ENCODE results near the gene VSIG10L2. TPM values are rescaled to one million over a fixed set of nuclear protein-coding genes. Genes with fewer than 3 reads are reported as not detected.

Gene VSIG10L2
- total RNA-seq, 1 experiment from 2014 or later, result not detected

DNA sequence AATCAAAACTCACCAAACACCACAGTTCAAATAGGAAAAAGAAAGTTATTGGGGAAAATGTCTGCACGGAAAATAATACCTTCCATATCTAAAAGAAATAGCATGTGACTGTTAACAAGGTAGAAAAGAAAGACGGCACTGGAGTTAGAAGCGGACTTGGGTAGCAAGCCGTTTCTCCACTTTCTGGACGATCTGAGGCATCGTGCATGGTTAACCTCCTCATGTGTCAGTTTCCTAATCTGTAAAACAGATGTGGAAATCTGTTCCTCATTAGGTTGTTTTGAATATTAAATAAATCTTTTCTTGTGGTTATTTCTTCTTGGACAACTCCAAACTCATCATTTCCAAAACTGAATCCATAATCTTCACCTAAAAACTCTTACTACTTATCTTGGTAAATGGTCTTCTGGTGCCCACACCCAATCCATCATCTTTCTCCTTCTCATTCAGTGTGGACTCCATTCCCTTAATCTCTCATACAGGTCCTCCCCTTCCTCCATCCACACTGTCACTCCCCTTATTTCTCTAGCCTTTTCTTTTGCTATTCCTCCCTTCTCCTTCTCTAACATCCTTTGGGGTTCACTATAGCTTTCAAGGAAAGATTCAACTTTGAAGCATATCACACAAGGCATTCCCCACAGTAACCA lies 53.5 kb downstream of the VSIG10L2 start:
- H3K4me1 ChIP-seq (ENCODE audit: insufficient read depth, low read length), result no peaks in the 10 kb centered on the region
- H2BK20ac ChIP-seq (ENCODE audit: low read depth, low read length, poor library complexity, severe bottlenecking), result no peak overlapping the region
- H3K27ac ChIP-seq (ENCODE audit: insufficient read length, low read depth, low read length), result no peak overlapping the region
- no peaks in the 10 kb centered on the region for H3K79me1 ChIP-seq (ENCODE audit: insufficient read depth, low read depth, low read length, poor library complexity, severe bottlenecking)
- no peak overlapping the region for H3K14ac ChIP-seq (ENCODE audit: insufficient read depth, low read length)
- no CpG with 5 or more reads among the region's 6 CpGs for WGBS (ENCODE audit: extremely low coverage, insufficient read length, low lambda C conversion rate)
- H2BK5ac ChIP-seq (ENCODE audit: insufficient read length, low read length), result no peak overlapping the region
- no peak overlapping the region for H2AFZ ChIP-seq (ENCODE audit: low read length)
- H3K56ac ChIP-seq (ENCODE audit: insufficient read length, low read depth, low read length), result no peak overlapping the region
- no peaks in the 10 kb centered on the region for H4K20me1 ChIP-seq (ENCODE audit: control insufficient read depth, insufficient read depth, insufficient read length)
- H2BK15ac ChIP-seq (ENCODE audit: low read depth, low read length), result no peak overlapping the region
- no peaks in the 10 kb centered on the region for H3K79me2 ChIP-seq (ENCODE audit: insufficient read depth, low read length)
- H2BK120ac ChIP-seq (ENCODE audit: low read depth, low read length, poor library complexity, severe bottlenecking), result no peak overlapping the region
- no peak overlapping the region for H2AK5ac ChIP-seq (ENCODE audit: insufficient read length, low read length)
- Mint-ChIP-seq H3K27ac (no peak overlapping the region), H3K4me3 (no peak overlapping the region), H3K27me3 (ENCODE audit: low read depth) (no peaks in the 10 kb centered on the region), H3K4me1 (no peaks in the 10 kb centered on the region), H3K9me3 (no peaks in the 10 kb centered on the region), H3K36me3 (ENCODE audit: insufficient read depth in 1 of 3, low read depth in 3 of 3) (peaks cover 20 to 24% (median 23%) of the 10 kb centered on the region in 3 experiments; a peak in 6 of 7 replicates)
- H3T11ph ChIP-seq (ENCODE audit: low read length), result no peak overlapping the region
- H3K23ac ChIP-seq (ENCODE audit: insufficient read length, low read depth, low read length), result no peak overlapping the region
- H4K91ac ChIP-seq (ENCODE audit: insufficient read length, low read depth, low read length), result no peak overlapping the region
- no peak overlapping the region for H4K5ac ChIP-seq (ENCODE audit: insufficient read length, low read depth, low read length)
- no peak overlapping the region for H3K4ac ChIP-seq (ENCODE audit: low read depth, low read length)
- H3K23me2 ChIP-seq (ENCODE audit: insufficient read length, low read depth, low read length, poor library complexity, severe bottlenecking), result no peaks in the 10 kb centered on the region
- no peak overlapping the region for H3K18ac ChIP-seq (ENCODE audit: insufficient read length, low read depth, low read length)
- TF ChIP-seq, protein P1, sequence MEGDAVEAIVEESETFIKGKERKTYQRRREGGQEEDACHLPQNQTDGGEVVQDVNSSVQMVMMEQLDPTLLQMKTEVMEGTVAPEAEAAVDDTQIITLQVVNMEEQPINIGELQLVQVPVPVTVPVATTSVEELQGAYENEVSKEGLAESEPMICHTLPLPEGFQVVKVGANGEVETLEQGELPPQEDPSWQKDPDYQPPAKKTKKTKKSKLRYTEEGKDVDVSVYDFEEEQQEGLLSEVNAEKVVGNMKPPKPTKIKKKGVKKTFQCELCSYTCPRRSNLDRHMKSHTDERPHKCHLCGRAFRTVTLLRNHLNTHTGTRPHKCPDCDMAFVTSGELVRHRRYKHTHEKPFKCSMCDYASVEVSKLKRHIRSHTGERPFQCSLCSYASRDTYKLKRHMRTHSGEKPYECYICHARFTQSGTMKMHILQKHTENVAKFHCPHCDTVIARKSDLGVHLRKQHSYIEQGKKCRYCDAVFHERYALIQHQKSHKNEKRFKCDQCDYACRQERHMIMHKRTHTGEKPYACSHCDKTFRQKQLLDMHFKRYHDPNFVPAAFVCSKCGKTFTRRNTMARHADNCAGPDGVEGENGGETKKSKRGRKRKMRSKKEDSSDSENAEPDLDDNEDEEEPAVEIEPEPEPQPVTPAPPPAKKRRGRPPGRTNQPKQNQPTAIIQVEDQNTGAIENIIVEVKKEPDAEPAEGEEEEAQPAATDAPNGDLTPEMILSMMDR (conservative IDR thresholded peaks at IDR 0.05), result no peak
- H2BK12ac ChIP-seq (ENCODE audit: insufficient read length, low read depth, low read length), result no peak overlapping the region
- no peak overlapping the region for H3K4me2 ChIP-seq (ENCODE audit: insufficient read depth, insufficient read length, low read length)
- no peak overlapping the region for H4K8ac ChIP-seq (replicated peaks; ENCODE audit: insufficient read length, low read depth, low read length)
- H3K27me3 ChIP-seq (ENCODE audit: insufficient read depth, low read length), result no peaks in the 10 kb centered on the region
- H3K9me3 ChIP-seq (ENCODE audit: control insufficient read depth, low read depth, low read length), result no peaks in the 10 kb centered on the region
- no peak for DNase-seq
- no peak overlapping the region for H3K9ac ChIP-seq (ENCODE audit: extremely low read depth, insufficient read length, low read length)

Data from H9 (cell line).